ENCODE results near the gene DYRK1A.

DYRK1A gene

GRCh38 chr21:37421306-37421705 is 54.7 kb downstream of the DYRK1A start:
- no peak for DNase-seq

GRCh38 chr21:37422382-37422781 is 55.8 kb downstream of the DYRK1A start:
- no peak for DNase-seq

- no peak for DNase-seq
Measured at GRCh38 chr21:37423103-37423502, 56.5 kb downstream of the DYRK1A start.

GRCh38 chr21:37424396-37424795 is 57.8 kb downstream of the DYRK1A start:
- no peak for DNase-seq

GRCh38 chr21:37425001-37425400 is 58.4 kb downstream of the DYRK1A start:
- no peak for DNase-seq

- no peak for DNase-seq
Measured at GRCh38 chr21:37425684-37426083, 59.1 kb downstream of the DYRK1A start.

GRCh38 chr21:37427221-37427620 is 60.6 kb downstream of the DYRK1A start:
- no peak for DNase-seq

- DNase-seq: no peak
Measured at GRCh38 chr21:37429356-37429755, 62.8 kb downstream of the DYRK1A start.

- DNase-seq: no peak
Measured at GRCh38 chr21:37430184-37430821, 63.7 kb downstream of the DYRK1A start.

- no peak for DNase-seq
Measured at GRCh38 chr21:37431243-37431642, 64.7 kb downstream of the DYRK1A start.

GRCh38 chr21:37432710-37433455 is 66.3 kb downstream of the DYRK1A start:
- no peak for DNase-seq

GRCh38 chr21:37433456-37433840 is 66.9 kb downstream of the DYRK1A start:
- no peak for DNase-seq

GRCh38 chr21:37435120-37435519 is 68.5 kb downstream of the DYRK1A start:
- DNase-seq: no peak

GRCh38 chr21:37435711-37436110 is 69.1 kb downstream of the DYRK1A start:
- DNase-seq: no peak

GRCh38 chr21:37436174-37436573 is 69.6 kb downstream of the DYRK1A start:
- DNase-seq: no peak

- DNase-seq: no peak
Measured at GRCh38 chr21:37437376-37438080, 71.0 kb downstream of the DYRK1A start.

GRCh38 chr21:37443683-37444082 is 77.1 kb downstream of the DYRK1A start:
- no peak for DNase-seq

GRCh38 chr21:37445228-37445627 is 78.7 kb downstream of the DYRK1A start:
- DNase-seq: no peak

GRCh38 chr21:37446552-37446951 is 80.0 kb downstream of the DYRK1A start:
- no peak for DNase-seq

- DNase-seq: no peak
Measured at GRCh38 chr21:37447288-37447936, 80.8 kb downstream of the DYRK1A start.

GRCh38 chr21:37449302-37449937 is 82.8 kb downstream of the DYRK1A start:
- no peak for DNase-seq

GRCh38 chr21:37450445-37450941 is 83.9 kb downstream of the DYRK1A start:
- no peak for DNase-seq

GRCh38 chr21:37451446-37451845 is 84.9 kb downstream of the DYRK1A start:
- DNase-seq: no peak

Measured in NCI-H1092 (cell line).